22Rv1 (cell line): ENCODE data around the gene FAM200C.

Experiments
- H3K27ac ChIP-seq: fragments of 450-650 bp; 2 replicates; pipeline ENCODE4 v1.5.1; 2017
- CTCF ChIP-seq: fragments of 450-650 bp; IDR thresholded peaks from 2 replicates; pipeline ENCODE4 v1.5.1; 2017; ENCODE audit warnings: mild to moderate bottlenecking
- ZFX ChIP-seq: fragments of 450-650 bp; IDR thresholded peaks from 2 replicates; pipeline ENCODE4 v1.6.1; 2017; ENCODE audit warnings: antibody characterized with exemption, borderline replicate concordance

The FAM200C gene

GRCh38 chr5:160434022-160434531 is 34.2 kb upstream of the FAM200C start:
- TF ChIP-seq CTCF (no peak), ZFX (no peak)
- no peak overlapping the region for H3K27ac ChIP-seq

GRCh38 chr5:160432787-160433186 is 32.9 kb upstream of the FAM200C start:
- H3K27ac ChIP-seq = no peak overlapping the region
- TF ChIP-seq ZFX (no peak), CTCF (no peak)

GRCh38 chr5:160432196-160432595 is 32.3 kb upstream of the FAM200C start:
- TF ChIP-seq CTCF = no peak
- no peak for TF ChIP-seq ZFX
- H3K27ac ChIP-seq = no peak overlapping the region

GRCh38 chr5:160427607-160428006 is 27.8 kb upstream of the FAM200C start:
- H3K27ac ChIP-seq = no peak overlapping the region
- TF ChIP-seq CTCF (no peak), ZFX (no peak)

GRCh38 chr5:160423099-160423498 is 23.2 kb upstream of the FAM200C start:
- H3K27ac ChIP-seq = no peak overlapping the region
- TF ChIP-seq ZFX (no peak), CTCF (no peak)

GRCh38 chr5:160421625-160422258 is 21.9 kb upstream of the FAM200C start, which contains the start of gene PTTG1:
TSS of gene PTTG1 (plus strand) at chr5:160421855. CDS start at chr5:160422313, 458 bp downstream.
- no peak for TF ChIP-seq CTCF
- no peak for TF ChIP-seq ZFX
- peak within 1 kb of the TSS; percentile 63 for H3K27ac ChIP-seq

- peak overlapping the region; percentile 84; the same call in 1 of the 2 replicates for H3K27ac ChIP-seq
- TF ChIP-seq CTCF (no peak), ZFX (no peak)
These were observed 20.4 kb upstream of the FAM200C start for GRCh38 chr5:160420331-160420610.
